Endothelial cell of umbilical vein (primary cell): ENCODE results near the gene FER. TPM values are rescaled to one million over a fixed set of nuclear protein-coding genes. Genes with fewer than 3 reads are reported as not detected.

ENCODE experiments used
- BruUV-seq: library from RNA; stranded (reverse); fragments of 400-500 nt; replicated peaks from 2 replicates; lab custom pipeline; 2021; lab: Mats Ljungman, UMichigan
- CTCF ChIA-PET: fragments of 300-600, 350-600 bp; sonication (Branson Sonifier 250); formaldehyde crosslinking; loops from one replicate; lab custom pipeline; 2021; ENCODE audit warnings: antibody characterized with exemption, inconsistent platforms; lab: Charles Lee
- POLR2A ChIA-PET: fragments of 300-600, 350-600 bp; sonication (Branson Sonifier 250); formaldehyde crosslinking; loops from one replicate; lab custom pipeline; 2021; ENCODE audit warnings: antibody characterized with exemption, inconsistent platforms; lab: Charles Lee
- DNase-seq: peaks from one replicate; pipeline ENCODE4 v3.0.0-alpha.2; 2011; ENCODE audit warnings: low read depth, low spot score
- FAIRE-seq: peaks from 2 replicates; lab custom pipeline; 2011; peaks lifted over from hg19 to GRCh38; lab: Jason Lieb, UNC
- H2AFZ ChIP-seq: 2 replicates; pipeline ENCODE4 v1.6.0; 2012; ENCODE audit warnings: low read depth, low read length, control low read depth, inconsistent platforms
- H3K27ac ChIP-seq: 2 replicates; pipeline ENCODE4 v1.5.1; 2011; ENCODE audit warnings: low read depth, mild to moderate bottlenecking, control low read depth, low read length, moderate library complexity; ENCODE audit not compliant: insufficient read depth
- H3K27me3 ChIP-seq, 2 experiments: 2 replicates each; pipeline versions ENCODE4 v1.6.0 to v1.6.1; 2011; ENCODE audit warnings: low read length in 2 of 2, mixed read lengths in 1 of 2; ENCODE audit not compliant: control insufficient read depth in 2 of 2, insufficient read depth in 2 of 2
- H3K36me3 ChIP-seq, 2 experiments: 2 replicates in 1 of 2; 3 replicates in 1 of 2; pipeline ENCODE4 v1.5.1; 2011; ENCODE audit warnings: low read length in 2 of 2, mild to moderate bottlenecking in 1 of 2, moderate library complexity in 1 of 2; ENCODE audit not compliant: control insufficient read depth in 2 of 2, insufficient read depth in 2 of 2; ENCODE audit errors: extremely low read depth in 1 of 2
- H3K4me1 ChIP-seq: 3 replicates; pipeline ENCODE4 v1.5.1; 2011; ENCODE audit warnings: mild to moderate bottlenecking, low read length; ENCODE audit not compliant: control insufficient read depth, insufficient read depth; ENCODE audit errors: extremely low read depth
- H3K4me2 ChIP-seq: 2 replicates; pipeline ENCODE4 v1.6.1; 2011; ENCODE audit warnings: low read length, control low read depth, mixed read lengths; ENCODE audit not compliant: insufficient read depth
- H3K4me3 ChIP-seq, 3 experiments: fragments of 200-600 bp in 1 of 3; sonication (generic), shearing (Covaris generic) in 1 of 3; replicated peaks in 1 of 3; 2 replicates each; pipeline ENCODE4 v1.5.1; 2011 to 2016; ENCODE audit warnings: control low read depth in 3 of 3, low read length in 3 of 3, mild to moderate bottlenecking in 2 of 3, inconsistent platforms in 1 of 3, low read depth in 1 of 3, moderate library complexity in 1 of 3; ENCODE audit not compliant: insufficient read depth in 1 of 3
- H3K79me2 ChIP-seq: 2 replicates; pipeline ENCODE4 v1.6.0; 2012; ENCODE audit warnings: low read length, inconsistent platforms; ENCODE audit not compliant: control insufficient read depth, insufficient read depth
- H3K9ac ChIP-seq: replicated peaks from 2 replicates; pipeline ENCODE3; 2011; ENCODE audit warnings: low read length, control low read depth; ENCODE audit not compliant: insufficient read depth; ENCODE audit errors: extremely low read depth
- H3K9me1 ChIP-seq: replicated peaks from 3 replicates; pipeline ENCODE4 v1.6.0; 2011; ENCODE audit warnings: mild to moderate bottlenecking, low read length; ENCODE audit not compliant: control insufficient read depth, insufficient read depth; ENCODE audit errors: extremely low read depth
- H3K9me3 ChIP-seq: replicated peaks from 2 replicates; pipeline ENCODE4 v1.5.1; 2012; ENCODE audit warnings: low read length, inconsistent platforms; ENCODE audit not compliant: control insufficient read depth, insufficient read depth
- H4K20me1 ChIP-seq: replicated peaks from 2 replicates; pipeline ENCODE3; 2011; ENCODE audit warnings: mild to moderate bottlenecking, low read length; ENCODE audit not compliant: control insufficient read depth, insufficient read depth; ENCODE audit errors: extremely low read depth
- CTCF ChIP-seq, 2 donors: IDR thresholded peaks; 1 replicate in 1 of 2; 2 replicates in 1 of 2; pipeline ENCODE4 v1.5.1; 2011; ENCODE audit warnings: low read length in 2 of 2, mild to moderate bottlenecking in 2 of 2, moderate library complexity in 2 of 2, control low read depth in 1 of 2, inconsistent platforms in 1 of 2, low read depth in 1 of 2; ENCODE audit not compliant: insufficient read depth in 1 of 2; ENCODE audit errors: extremely low read depth in 1 of 2
- EZH2 ChIP-seq: IDR thresholded peaks from 2 replicates; pipeline ENCODE4 v1.6.1; 2012; ENCODE audit warnings: borderline replicate concordance, low read depth, mild to moderate bottlenecking, moderate library complexity, low read length, inconsistent platforms; ENCODE audit not compliant: severe bottlenecking
- FOS ChIP-seq: IDR thresholded peaks from 2 replicates; pipeline ENCODE4 v1.6.1; 2011; ENCODE audit warnings: mild to moderate bottlenecking, low read length, moderate library complexity, borderline replicate concordance; ENCODE audit not compliant: insufficient read depth
- GATA2 ChIP-seq: IDR thresholded peaks from 2 replicates; pipeline ENCODE4 v1.7.0; 2011; ENCODE audit warnings: low read depth, mild to moderate bottlenecking, moderate library complexity, mixed read lengths, low read length; ENCODE audit not compliant: insufficient read length, insufficient read depth
- JUN ChIP-seq: IDR thresholded peaks from 2 replicates; pipeline ENCODE4 v1.6.1; 2011; ENCODE audit warnings: borderline replicate concordance, low read depth; ENCODE audit not compliant: insufficient read length, insufficient read depth
- MYC ChIP-seq: IDR thresholded peaks from one replicate; pipeline ENCODE4 v1.6.1; 2011; ENCODE audit warnings: mild to moderate bottlenecking, low read depth, low read length
- POLR2A ChIP-seq: IDR thresholded peaks from 2 replicates; pipeline ENCODE4 v1.6.1; 2012; ENCODE audit warnings: low read depth, mild to moderate bottlenecking, control low read depth, low read length
- POLR2AphosphoS5 ChIP-seq: IDR thresholded peaks from 2 replicates; pipeline ENCODE4 v1.6.1; 2012; ENCODE audit warnings: low read depth, mild to moderate bottlenecking, control low read depth, low read length, moderate library complexity; ENCODE audit not compliant: insufficient read depth
- dilution Hi-C: fragments of 300-500 bp; cut with MboI; formaldehyde crosslinking; loops from one replicate; pipeline ENCODE4 v1.15.0; 2019; ENCODE audit warnings: low sequenced_read_pairs; ENCODE audit not compliant: extremely low pct_ligation_motif_present
- intact Hi-C: fragments of 100-400 bp; cut with micrococcal nuclease; formaldehyde crosslinking; loops from one replicate; pipeline ENCODE4 v1.10.0; 2022
- polyA plus RNA-seq, 4 experiments: library from polyadenylated mRNA; depleted of rRNA in 3 of 4; stranded (reverse) in 3 of 4; unstranded in 1 of 4; fragments of >200 nt; gene quantifications; 2 replicates each; pipeline versions ENCODE4 v1.2.1 to v1.2.3, GENCODE V29; 2011 to 2012; ENCODE audit warnings: missing spikeins in 1 of 4
- total RNA-seq: library from RNA; stranded (reverse); gene quantifications from 2 replicates; pipeline ENCODE4 v1.2.3, GENCODE V29; 2021
- TF ChIP-seq, protein P1 (sequence below): IDR thresholded peaks from 2 replicates; pipeline ENCODE4 v1.6.1; 2011; ENCODE audit not compliant: insufficient read depth, insufficient read length

Gene FER
- total and polyA plus RNA-seq, 2 donors (not counting 3 experiments of a cell fraction or from before 2014, with no cell fraction given): 2.3 to 27.5 TPM

DNA sequence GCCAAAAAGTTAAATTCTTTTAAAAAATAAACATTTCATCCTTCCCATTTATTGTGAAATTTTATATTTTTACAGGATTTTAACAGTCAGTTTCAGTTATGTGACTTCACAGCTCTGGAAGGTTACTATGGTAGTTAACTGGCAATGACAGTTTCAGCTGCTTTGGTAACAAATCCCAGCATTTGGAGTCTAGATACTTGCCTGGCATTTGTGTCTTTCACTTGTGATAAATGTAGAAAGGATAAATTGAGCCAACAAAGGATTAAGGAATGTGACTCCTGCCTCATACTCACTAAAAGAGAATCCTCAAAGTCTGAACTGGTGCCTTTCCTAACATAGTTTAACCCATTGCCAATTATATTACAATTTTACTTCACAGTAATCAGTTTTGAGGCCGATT, 315.5 kb downstream of the FER start:
- no peaks in the 10 kb centered on the region for H3K79me2 ChIP-seq
- POLR2A ChIA-PET: no interaction called here
- no TSS peak for BruUV-seq
- DNase-seq (no peak), FAIRE-seq (no peak)
- no peaks in the 10 kb centered on the region for H3K9me1 ChIP-seq
- H2AFZ ChIP-seq: no peak overlapping the region
- no peaks in the 10 kb centered on the region for H3K9me3 ChIP-seq
- no peaks in the 10 kb centered on the region for H3K36me3 ChIP-seq
- no peak overlapping the region for H3K4me3 ChIP-seq
- H3K4me2 ChIP-seq: no peak overlapping the region
- CTCF ChIA-PET: interaction anchor here (0.9 kb wide), 1 partner anchor 13 kb away, joined by 4 read pairs; no protein-coding TSS in a partner anchor
- no peaks in the 10 kb centered on the region for H3K27me3 ChIP-seq
- H3K27ac ChIP-seq: no peak overlapping the region
- no peaks in the 10 kb centered on the region for H3K4me1 ChIP-seq
- dilution Hi-C loops: no loop called here
- no peaks in the 10 kb centered on the region for H4K20me1 ChIP-seq
- intact Hi-C loops: no loop called here
- TF ChIP-seq MYC (no peak), GATA2 (no peak), EZH2 (no peak), CTCF (IDR thresholded peaks at IDR 0.05; ENCODE audit: extremely low read depth in 1 of 2, insufficient read depth in 1 of 2, low read depth in 1 of 2, low read length in 2 of 2) (no peak), POLR2A (no peak), JUN (no peak), FOS (no peak), POLR2AphosphoS5 (no peak)
- TF ChIP-seq, protein P1, sequence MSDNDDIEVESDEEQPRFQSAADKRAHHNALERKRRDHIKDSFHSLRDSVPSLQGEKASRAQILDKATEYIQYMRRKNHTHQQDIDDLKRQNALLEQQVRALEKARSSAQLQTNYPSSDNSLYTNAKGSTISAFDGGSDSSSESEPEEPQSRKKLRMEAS: no peak
- no peak overlapping the region for H3K9ac ChIP-seq
